Neural cell (in vitro differentiated cells): ENCODE data around the gene FYN.

Experiments used
- EZH2 ChIP-seq: fragments of 200-600, 300-800 bp; shearing (Covaris generic), sonication (generic); IDR thresholded peaks from 2 replicates; pipeline ENCODE4 v1.6.1; 2014; ENCODE audit warnings: antibody characterized with exemption, low read length, borderline replicate concordance, mild to moderate bottlenecking; ENCODE audit not compliant: insufficient read depth, poor library complexity, severe bottlenecking
- MXI1 ChIP-seq: fragments of 450-650 bp; conservative IDR thresholded peaks from 2 replicates; pipeline ENCODE4 v1.6.1; 2014; ENCODE audit warnings: antibody characterized with exemption, mild to moderate bottlenecking; ENCODE audit not compliant: poor library complexity, severe bottlenecking
- SMC3 ChIP-seq: fragments of 450-650 bp; conservative IDR thresholded peaks from 2 replicates; pipeline ENCODE4 v1.6.1; 2014; ENCODE audit warnings: antibody characterized with exemption, mild to moderate bottlenecking, moderate library complexity; ENCODE audit not compliant: poor library complexity
- TF ChIP-seq, protein P1 (sequence below): fragments of 450-650 bp; IDR thresholded peaks from 2 replicates; pipeline ENCODE4 v1.5.1; 2014; ENCODE audit warnings: antibody characterized with exemption, mild to moderate bottlenecking, moderate library complexity; ENCODE audit not compliant: poor library complexity, severe bottlenecking

DNA sequence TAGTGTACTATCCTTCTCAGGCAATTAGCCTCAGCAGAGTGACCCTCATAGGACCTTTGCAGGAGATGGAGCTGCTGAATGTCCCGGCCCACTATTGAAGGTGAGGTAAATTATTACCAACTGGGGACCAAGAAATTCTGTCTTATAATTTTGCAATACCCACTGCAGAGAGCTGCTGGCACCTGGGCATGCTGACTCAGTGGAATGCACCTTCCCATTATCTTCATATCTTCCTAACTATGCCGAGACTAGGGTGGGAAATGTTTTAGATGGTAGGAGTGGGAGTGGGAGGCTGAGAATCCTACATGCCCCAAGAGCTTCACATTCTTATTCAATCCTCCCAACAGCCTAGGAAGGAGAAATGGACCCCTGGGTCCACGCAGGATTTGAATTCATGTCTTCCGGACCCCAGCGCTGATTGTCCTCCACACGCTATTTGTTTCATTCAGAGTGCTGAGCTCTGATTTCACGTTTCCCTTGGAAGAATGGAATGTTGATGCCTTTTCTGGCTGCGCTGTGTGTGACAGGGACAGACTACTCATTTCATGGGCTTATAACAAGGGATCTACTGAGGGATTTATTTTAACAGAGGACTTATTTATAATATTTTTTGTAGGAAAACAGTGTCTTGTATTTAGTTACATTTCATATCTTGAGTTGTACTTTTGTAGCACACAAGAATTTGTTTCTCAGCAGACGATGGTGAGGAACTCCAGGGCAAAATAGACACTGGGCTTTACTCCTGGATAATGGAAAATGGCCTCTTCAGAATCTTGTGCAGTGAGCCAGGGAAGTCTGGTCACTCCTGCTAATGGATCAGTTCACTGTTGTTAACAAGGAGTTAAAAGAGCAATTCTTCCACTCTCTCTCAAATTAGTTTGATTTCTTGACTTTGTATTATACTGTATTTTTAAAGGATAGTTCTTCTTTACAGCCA, 66.4 kb downstream of the FYN start:
- no peak for TF ChIP-seq MXI1
- TF ChIP-seq, protein P1, sequence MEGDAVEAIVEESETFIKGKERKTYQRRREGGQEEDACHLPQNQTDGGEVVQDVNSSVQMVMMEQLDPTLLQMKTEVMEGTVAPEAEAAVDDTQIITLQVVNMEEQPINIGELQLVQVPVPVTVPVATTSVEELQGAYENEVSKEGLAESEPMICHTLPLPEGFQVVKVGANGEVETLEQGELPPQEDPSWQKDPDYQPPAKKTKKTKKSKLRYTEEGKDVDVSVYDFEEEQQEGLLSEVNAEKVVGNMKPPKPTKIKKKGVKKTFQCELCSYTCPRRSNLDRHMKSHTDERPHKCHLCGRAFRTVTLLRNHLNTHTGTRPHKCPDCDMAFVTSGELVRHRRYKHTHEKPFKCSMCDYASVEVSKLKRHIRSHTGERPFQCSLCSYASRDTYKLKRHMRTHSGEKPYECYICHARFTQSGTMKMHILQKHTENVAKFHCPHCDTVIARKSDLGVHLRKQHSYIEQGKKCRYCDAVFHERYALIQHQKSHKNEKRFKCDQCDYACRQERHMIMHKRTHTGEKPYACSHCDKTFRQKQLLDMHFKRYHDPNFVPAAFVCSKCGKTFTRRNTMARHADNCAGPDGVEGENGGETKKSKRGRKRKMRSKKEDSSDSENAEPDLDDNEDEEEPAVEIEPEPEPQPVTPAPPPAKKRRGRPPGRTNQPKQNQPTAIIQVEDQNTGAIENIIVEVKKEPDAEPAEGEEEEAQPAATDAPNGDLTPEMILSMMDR: no peak
- TF ChIP-seq EZH2: no peak
- no peak for TF ChIP-seq SMC3
